ENCODE data around the gene PAH. TPM values are rescaled to one million over a fixed set of nuclear protein-coding genes. Genes with fewer than 3 reads are reported as not detected.

The PAH gene
- not detected for total RNA-seq

DNA sequence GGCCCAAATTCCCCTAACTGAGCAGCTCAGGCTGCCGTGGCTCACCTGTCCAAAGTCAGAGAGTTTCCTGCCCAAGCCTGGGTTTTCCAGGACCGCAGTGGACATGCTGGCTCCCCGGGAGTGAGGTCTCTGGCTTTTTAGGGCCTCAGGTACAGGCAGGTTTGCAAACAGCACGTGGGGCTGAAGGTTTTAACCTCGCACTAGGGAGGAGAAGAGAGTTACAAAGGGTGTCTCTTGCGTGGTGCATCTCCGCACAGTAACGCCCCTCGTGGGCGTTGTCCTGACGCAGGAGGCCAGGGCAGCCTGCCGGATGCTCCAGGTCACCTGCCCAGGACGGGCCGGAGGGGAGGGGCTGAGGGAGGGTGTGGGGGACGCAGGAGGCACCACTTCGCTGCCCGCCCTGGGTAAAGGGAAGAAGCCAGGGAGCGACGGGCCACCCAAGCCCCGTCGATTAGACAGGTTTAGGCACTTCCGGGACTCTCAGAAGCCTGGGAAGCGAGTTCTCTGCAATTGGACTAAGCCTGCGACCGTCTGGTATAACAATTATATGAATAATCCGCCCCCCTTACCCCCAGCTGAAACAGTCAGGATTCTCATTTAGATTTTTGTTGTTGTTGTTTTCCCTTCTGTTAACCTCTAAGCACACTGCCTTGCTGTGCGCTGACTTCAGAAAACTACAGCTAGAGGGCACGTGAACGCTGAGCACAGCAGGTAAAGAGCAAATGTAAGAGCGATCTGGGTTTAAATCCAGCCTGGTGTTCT, at the start of gene PAH:
PAH (minus strand) TSS at position 219 of the 762 bp plus-strand sequence; CDS start at position 105, 114 bp downstream.
- ChIA-PET CTCF (no interaction called here), POLR2A (no interaction called here)

DNA sequence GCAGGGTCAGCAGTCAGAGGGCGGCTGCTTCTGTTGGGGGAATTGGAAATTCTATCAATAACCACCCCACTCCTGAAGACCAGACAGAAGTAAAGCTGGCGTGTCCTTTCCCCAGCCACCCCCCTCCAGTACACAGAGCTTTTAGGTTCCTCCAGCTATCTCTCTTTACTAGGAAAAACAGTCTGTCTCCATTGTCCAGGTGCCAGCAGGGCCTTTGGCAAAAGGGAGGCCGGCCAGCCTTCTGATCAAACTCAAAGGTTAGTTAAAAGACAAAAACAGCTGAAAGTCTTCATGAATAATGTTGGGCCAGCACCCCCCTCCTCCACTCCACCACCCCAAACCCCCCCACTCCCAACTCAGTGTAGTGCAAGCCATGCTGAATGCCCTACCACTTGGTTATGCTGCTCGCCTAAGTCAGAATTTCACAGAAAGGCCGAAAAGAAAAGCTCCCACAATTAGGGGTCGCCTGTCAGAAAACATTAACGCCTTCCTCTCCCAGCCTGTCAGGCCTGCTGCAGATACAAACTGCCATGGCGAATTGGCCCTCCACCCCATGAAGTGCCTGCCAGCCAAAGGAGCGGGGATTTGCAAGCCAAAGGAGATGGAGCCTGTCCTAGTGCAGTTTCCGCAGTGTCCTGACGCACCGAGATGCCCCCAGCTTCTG, 49.3 kb upstream of the PAH start:
- CTCF ChIA-PET = interaction anchor here (0.6 kb wide), 1 partner anchor 159 kb away, joined by 3 read pairs; no protein-coding TSS in a partner anchor

DNA sequence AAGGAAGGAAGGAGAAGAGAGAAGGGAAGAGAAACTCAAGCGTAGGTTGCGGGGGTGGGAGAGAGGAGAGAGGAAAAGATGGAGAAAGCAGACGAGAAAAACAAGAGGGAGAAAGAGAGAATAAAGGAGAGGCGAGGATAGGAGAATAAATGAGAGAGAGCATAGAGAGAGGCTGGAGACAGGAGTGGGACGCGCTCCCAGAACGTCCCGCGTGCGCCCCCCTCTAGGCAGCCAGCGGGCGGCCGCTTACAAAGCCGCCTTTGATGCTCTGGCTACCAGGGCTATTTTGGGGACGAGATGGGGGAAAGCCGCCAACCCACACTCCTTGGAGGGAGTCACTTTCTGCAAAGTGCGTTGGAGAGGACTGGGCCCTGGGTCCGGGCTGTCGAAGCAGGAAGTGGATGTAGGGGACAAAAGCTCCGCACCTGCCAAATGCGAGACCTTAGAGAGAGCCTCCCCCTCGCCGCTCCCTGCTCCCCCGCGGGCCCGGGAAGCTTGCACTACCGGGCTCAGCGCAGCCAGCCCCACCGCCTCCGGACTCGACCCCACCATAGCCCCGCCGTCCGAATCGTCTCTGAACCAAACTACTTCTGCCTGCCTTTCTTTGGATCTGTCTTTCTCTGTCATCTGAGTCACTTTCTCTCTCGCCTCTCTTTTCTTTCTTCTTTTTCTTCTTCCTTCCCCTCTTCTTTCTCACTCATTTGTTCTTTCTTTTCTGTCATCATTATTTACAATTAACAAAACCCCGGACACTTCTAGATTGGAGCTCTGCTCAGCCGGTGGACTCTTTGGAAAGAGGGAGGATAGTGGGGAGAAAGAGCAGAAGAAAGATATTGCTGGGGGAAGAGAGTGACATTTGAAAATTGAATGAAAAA, 48.5 kb upstream of the PAH start:
- CTCF ChIA-PET = no interaction called here
- POLR2A ChIA-PET = no interaction called here

More for the DNA sequence above, 49.3 kb upstream of the PAH start:
- POLR2A ChIA-PET = no interaction called here

DNA sequence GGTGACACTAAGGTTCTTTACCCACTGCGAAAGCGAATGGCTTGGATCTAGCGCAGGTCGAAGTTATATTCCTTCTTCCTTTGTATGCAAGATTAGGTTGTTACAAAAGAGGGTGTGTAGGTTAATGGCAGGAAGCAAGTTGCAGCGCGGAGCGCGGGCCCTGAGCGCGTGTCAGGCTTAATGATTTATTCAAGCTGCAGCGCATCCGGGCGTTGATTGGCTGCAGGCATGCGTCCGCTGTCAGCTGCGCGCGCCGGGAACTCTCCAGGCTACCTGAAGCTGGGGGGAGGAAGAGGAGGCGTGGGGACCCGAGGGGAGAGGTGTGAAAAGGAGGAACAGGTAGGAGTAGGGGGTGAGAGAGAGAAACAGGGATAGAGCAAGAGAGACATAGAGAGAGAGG, 47.8 kb upstream of the PAH start:
- ChIA-PET POLR2A (no interaction called here), CTCF (no interaction called here)

DNA sequence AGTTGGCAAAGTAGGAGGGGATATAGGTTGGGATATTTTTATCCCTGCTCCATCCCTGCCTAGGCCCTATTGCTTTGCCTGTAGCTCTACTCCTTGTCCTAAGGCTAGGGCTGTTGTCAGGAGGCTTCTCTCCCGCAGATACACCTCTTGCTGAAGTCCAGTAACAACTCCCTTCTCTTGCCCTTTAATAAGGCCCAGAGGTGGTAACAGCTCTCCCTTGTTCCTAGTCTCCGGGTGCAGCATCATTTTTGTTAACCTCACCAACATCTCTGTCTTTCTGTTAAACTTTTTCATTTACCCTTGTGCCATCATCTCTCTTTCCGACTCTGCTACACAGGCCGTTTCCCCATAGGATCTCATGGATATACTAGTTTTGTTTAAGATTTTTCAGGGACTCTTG, 46.8 kb upstream of the PAH start:
- CTCF ChIA-PET = no interaction called here
- POLR2A ChIA-PET = no interaction called here

DNA sequence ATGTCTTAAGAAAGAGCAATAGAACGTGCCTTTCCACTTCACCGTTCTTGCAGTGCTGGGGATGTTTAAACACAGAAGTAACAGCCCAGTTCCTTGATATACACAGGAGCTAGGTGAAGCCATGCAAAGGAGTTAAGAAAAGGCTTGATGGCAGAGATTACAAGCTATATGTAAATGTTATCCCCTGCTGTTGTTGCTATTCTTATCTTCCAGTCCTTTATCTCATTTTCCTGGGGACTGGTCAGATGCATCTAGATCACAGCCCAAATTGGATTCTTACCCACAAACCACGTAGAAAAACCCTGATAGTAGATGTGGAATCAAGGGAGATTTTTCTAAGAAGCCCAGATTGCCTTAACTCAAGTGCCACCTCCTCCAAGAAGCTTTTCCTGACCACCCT, 45.9 kb upstream of the PAH start:
- ChIA-PET CTCF (no interaction called here), POLR2A (no interaction called here)

DNA sequence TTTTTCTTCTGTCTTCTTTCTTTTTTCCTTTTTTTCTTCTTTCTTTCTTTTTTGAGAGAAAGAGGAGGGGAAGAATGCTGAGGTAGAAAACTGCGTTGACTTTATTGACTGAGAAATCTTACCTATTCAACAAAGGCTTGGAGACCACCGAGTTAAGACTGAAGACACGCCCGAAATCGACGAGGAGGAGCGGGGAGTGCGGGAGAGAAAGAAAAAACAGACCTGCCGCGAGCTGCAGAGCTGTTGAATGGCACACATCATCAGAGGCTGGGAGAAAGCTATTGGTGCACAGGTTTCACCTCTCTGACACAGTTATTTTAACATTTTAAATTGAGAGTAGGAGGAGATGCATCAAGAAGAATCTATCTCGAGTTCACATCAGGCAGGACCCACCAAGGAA, 45.5 kb upstream of the PAH start:
- ChIA-PET CTCF (no interaction called here), POLR2A (no interaction called here)

DNA sequence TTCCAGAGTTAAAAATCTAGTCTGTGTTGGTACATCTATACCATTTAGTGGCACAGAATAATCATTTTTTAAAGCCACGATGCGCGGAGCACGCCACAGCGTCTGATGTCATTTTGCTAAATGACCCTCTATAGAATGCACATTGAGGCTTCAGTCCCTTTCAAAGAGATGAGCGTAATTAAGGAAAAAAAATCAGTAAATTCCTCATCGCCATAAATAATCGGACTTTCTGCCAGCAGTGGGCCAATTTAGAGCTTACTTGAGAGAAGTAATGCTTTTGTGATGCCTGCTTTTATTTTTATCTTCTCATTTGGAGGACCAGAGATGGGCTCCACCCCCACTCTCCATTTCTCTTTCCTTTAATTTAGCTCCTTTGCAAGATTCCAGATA, 44.4 kb upstream of the PAH start:
- ChIA-PET POLR2A (no interaction called here), CTCF (no interaction called here)

DNA sequence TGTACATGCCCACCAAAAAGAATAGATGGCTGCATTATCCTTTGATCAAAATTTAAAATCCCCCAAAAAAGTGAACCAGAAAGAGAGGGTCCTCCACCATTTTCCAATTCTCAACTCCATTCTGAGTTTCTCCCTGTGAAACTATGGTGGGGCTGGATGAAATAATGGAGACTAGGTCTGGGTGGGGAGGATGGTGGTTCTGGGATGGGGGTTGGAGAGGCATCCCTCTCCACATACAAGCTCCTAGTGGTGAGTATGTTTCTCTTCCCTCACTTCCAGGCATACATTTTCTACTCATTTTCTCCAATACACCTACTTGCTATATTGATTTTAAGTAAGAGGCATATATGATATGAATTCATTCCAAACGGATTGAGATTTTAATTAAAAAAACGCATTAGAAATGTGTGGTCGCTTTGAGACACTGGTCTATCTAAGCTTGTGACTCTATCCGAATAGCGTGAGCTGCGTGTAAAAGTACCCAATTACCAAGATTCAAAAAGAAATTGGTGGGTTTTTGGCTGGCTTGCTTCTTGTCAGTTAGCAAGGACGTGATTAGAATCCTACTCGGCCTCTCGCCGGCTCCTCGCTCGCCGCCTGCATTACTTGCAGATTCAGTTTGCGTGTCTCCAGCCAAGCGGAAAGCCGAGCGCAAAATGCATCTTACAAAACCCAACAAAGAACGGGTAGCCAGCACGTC, 43.9 kb upstream of the PAH start:
- ChIA-PET POLR2A (no interaction called here), CTCF (interaction anchor here (0.9 kb wide), 1 partner anchor 588 kb away, joined by 3 read pairs; no protein-coding TSS in a partner anchor)

DNA sequence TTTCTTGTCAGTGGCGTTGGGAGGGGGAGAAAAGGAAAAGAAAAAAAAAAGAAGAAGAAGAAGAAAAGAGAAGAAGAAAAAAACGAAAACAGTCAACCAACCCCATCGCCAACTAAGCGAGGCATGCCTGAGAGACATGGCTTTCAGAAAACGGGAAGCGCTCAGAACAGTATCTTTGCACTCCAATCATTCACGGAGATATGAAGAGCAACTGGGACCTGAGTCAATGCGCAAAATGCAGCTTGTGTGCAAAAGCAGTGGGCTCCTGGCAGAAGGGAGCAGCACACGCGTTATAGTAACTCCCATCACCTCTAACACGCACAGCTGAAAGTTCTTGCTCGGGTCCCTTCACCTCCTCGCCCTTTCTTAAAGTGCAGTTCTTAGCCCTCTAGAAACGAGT, 42.3 kb upstream of the PAH start:
- ChIA-PET POLR2A (no interaction called here), CTCF (no interaction called here)

DNA sequence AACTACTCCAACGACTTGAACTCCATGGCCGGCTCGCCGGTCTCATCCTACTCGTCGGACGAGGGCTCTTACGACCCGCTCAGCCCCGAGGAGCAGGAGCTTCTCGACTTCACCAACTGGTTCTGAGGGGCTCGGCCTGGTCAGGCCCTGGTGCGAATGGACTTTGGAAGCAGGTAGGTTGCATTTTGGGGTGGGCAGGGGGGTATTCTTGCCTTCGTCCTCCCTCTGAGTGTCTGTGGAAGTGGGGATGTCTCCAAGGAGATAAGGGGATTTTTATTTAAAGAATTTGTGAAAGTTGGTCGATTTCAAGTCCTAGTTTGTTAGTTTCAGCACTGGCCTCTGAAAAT, 41.8 kb upstream of the PAH start:
- POLR2A ChIA-PET = no interaction called here

DNA sequence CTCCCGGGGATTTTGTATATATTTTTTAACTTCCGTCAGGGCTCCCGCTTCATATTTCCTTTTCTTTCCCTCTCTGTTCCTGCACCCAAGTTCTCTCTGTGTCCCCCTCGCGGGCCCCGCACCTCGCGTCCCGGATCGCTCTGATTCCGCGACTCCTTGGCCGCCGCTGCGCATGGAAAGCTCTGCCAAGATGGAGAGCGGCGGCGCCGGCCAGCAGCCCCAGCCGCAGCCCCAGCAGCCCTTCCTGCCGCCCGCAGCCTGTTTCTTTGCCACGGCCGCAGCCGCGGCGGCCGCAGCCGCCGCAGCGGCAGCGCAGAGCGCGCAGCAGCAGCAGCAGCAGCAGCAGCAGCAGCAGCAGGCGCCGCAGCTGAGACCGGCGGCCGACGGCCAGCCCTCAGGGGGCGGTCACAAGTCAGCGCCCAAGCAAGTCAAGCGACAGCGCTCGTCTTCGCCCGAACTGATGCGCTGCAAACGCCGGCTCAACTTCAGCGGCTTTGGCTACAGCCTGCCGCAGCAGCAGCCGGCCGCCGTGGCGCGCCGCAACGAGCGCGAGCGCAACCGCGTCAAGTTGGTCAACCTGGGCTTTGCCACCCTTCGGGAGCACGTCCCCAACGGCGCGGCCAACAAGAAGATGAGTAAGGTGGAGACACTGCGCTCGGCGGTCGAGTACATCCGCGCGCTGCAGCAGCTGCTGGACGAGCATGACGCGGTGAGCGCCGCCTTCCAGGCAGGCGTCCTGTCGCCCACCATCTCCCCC, 41.2 kb upstream of the PAH start:
- ChIA-PET CTCF (no interaction called here), POLR2A (no interaction called here)

More for the DNA sequence above, 41.8 kb upstream of the PAH start:
- CTCF ChIA-PET = no interaction called here

DNA sequence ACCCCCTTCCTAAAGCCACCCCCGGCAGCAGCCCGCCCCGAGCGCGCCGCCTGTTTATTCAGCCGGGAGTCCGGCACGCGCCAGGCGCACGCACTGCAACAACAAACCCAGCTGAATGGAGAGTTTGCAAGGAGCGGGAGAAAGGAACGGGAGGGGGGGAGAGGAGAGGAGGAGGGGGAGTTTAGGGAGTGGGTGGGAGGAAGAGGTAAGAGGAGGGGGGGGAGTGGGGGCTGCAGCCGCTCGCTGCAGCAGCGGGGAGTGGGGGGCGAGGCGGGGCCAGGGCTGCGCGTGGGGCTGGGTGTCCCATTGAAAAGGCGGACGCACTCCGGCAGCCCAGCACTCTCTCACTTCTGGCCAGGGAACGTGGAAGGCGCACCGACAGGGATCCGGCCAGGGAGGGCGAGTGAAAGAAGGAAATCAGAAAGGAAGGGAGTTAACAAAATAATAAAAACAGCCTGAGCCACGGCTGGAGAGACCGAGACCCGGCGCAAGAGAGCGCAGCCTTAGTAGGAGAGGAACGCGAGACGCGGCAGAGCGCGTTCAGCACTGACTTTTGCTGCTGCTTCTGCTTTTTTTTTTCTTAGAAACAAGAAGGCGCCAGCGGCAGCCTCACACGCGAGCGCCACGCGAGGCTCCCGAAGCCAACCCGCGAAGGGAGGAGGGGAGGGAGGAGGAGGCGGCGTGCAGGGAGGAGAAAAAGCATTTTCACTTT, 40.5 kb upstream of the PAH start, which contains the start of gene ASCL1:
ASCL1 (plus strand) TSS at position 336 of the 712 bp plus-strand sequence. CDS start 571 bp downstream, outside the sequence.
- CTCF ChIA-PET = interaction anchor here (0.6 kb wide), 1 partner anchor 318 kb away, joined by 3 read pairs; no protein-coding TSS in a partner anchor
- POLR2A ChIA-PET = no interaction called here

DNA sequence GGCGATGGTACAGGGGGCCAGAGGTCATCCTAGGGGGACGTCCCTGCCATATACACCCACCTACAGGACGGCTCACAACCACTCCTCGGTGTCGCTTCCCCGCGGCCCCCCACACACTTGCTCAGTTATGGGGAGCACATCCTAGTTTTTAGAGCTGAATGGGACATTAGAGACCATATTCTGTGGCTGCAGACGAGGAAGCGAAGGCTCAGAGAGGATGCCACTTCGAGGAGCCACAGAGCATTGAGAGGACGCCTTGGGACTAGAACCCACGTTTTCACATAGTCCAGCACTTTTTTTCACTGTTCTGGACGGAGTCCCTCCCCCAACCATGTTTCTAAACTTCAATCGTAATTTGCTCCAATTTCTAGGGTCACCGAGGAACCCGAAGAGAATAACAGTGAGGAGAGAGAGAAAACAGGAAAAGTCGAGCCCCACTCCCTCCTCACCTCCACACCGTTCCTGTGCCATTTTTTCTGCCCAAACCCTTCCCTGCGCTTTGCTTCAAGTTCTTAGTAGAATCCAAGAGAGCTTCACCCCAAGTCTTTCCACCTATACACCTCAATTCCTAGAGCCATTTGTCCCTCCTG, 39.8 kb upstream of the PAH start:
- ChIA-PET CTCF (interaction anchor here (0.6 kb wide), 1 partner anchor 319 kb away, joined by 3 read pairs; no protein-coding TSS in a partner anchor), POLR2A (no interaction called here)

DNA sequence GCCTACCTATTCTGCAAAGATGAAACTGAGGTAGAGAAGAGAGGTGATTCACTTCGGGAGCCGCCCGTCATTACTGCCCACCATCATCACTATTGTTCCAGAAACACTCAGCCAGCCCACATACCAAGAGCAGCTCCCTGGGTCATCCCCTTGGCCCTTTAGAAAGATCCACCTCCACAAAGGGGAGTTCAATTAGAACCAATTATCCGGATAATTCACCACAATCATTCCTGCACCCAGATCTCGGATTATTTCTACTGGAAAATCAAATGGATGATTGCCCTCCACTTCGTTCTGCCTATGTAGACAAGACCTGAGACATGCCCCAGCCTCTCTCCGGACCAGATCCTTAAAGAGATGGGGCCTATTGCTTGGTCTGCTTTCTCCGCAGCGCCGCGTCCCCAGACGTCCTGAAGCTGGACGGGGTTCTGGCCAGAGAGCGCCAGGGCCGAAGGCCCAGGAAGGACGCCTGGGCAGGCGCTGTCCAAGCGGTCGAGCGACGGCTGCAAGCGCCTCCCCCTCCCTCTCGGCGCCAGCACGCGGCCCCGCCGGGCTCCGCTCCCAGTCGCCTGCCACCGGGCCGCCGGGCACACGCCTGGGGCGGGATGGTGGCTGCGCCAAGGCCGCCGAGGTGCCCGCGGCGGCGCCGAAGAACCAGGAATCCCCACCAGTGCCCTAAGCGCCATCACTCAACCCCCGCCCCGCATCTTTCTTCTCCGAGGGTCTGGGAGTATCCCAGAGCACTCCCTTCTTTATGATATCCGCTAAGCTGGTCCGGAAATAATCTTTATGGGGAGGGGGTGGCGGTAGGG, 39.1 kb upstream of the PAH start:
- CTCF ChIA-PET = no interaction called here

DNA sequence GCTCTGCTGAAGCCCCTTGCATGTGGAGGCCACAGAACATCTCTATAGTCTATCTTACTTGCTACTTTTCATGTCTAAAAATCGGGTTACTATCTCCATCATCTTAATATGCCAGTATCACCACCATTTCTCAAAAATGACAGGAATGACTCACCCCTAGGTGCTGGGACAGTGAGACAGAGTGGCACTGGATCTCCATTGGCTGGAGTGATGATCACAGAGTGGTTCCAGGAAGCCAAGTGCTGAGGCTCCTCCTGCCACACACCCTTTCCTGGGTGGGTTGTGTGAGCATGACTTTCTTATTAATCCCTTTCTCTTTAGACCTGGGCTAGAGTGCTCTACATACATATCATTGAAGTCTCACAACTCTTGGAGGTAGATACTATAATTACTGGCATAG, 37.1 kb upstream of the PAH start:
- ChIA-PET CTCF (no interaction called here), POLR2A (no interaction called here)

More for the DNA sequence above, 39.1 kb upstream of the PAH start:
- POLR2A ChIA-PET = no interaction called here

DNA sequence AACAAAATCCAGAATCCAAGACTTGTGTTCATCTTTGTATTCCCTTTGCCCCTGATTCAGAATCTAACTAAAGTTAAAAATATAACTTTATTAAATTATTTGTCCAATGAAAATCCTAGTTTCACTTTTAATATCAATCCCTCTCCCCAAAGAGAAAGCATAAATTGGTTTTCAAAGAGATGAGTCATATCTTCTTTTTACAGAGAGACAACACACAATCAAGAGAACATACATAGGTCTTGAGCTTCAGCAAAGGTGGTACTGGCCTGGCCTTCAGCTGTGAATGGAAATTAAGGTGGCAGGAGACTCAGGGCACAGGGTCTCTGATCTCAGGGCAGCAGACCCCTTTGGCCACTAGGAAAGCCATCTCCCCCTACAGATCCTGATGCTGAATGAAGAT, 36.2 kb upstream of the PAH start:
- POLR2A ChIA-PET = no interaction called here
- CTCF ChIA-PET = no interaction called here
